GM23248 (cell line): ENCODE data around the gene OR52E4. TPM values are rescaled to one million over a fixed set of nuclear protein-coding genes. Genes with fewer than 3 reads are reported as not detected.

Experiments used
- DNase-seq: peaks from one replicate; pipeline ENCODE4 v3.0.0-alpha.2; 2015
- H2AFZ ChIP-seq: fragments of 200-600 bp; sonication (generic); 2 replicates; pipeline ENCODE4 v1.6.1; 2016; ENCODE audit warnings: antibody characterized with exemption
- H3F3A ChIP-seq: fragments of 200-600 bp; sonication (generic); 2 replicates; pipeline ENCODE4 v1.6.1; 2016; ENCODE audit warnings: mild to moderate bottlenecking, antibody characterized with exemption, mixed run types; ENCODE audit not compliant: insufficient read depth
- H3K27ac ChIP-seq: fragments of 200-600 bp; sonication (generic); 2 replicates; pipeline ENCODE4 v1.5.1; 2016; ENCODE audit warnings: mild to moderate bottlenecking
- H3K27me3 ChIP-seq: fragments of 200-600 bp; sonication (generic); replicated peaks from 2 replicates; pipeline ENCODE4 v1.6.1; 2016; ENCODE audit warnings: mild to moderate bottlenecking; ENCODE audit not compliant: insufficient read depth
- H3K36me3 ChIP-seq: fragments of 200-600 bp; sonication (generic); 2 replicates; pipeline ENCODE4 v1.6.1; 2016; ENCODE audit warnings: low read depth, mild to moderate bottlenecking
- H3K4me1 ChIP-seq: fragments of 200-600 bp; sonication (generic); 2 replicates; pipeline ENCODE4 v1.6.1; 2016; ENCODE audit warnings: mild to moderate bottlenecking; ENCODE audit not compliant: insufficient read depth
- H3K4me2 ChIP-seq: fragments of 200-600 bp; sonication (generic); one replicate; pipeline ENCODE4 v1.6.1; 2016; ENCODE audit warnings: mild to moderate bottlenecking; ENCODE audit not compliant: unreplicated experiment
- H3K4me3 ChIP-seq: fragments of 200-600 bp; sonication (generic); 2 replicates; pipeline ENCODE4 v1.5.1; 2016; ENCODE audit warnings: mild to moderate bottlenecking
- H3K79me2 ChIP-seq: fragments of 200-600 bp; sonication (generic); 2 replicates; pipeline ENCODE4 v1.6.1; 2016; ENCODE audit warnings: mild to moderate bottlenecking; ENCODE audit not compliant: insufficient read depth
- H3K9ac ChIP-seq: fragments of 200-600 bp; sonication (generic); 2 replicates; pipeline ENCODE4 v1.6.1; 2016; ENCODE audit warnings: mild to moderate bottlenecking
- H3K9me2 ChIP-seq: fragments of 200-600 bp; sonication (generic); 2 replicates; pipeline ENCODE4 v1.6.1; 2016; ENCODE audit warnings: mixed run types, mild to moderate bottlenecking, moderate library complexity; ENCODE audit not compliant: insufficient read depth
- H3K9me3 ChIP-seq: fragments of 200-600 bp; sonication (generic); one replicate; pipeline ENCODE4 v1.6.1; 2017; ENCODE audit warnings: low read depth
- H4K20me1 ChIP-seq: fragments of 200-600 bp; sonication (generic); 2 replicates; pipeline ENCODE4 v1.6.0; 2016; ENCODE audit not compliant: insufficient read depth
- EZH2 ChIP-seq: fragments of 200-600 bp; sonication (generic); IDR thresholded peaks from 2 replicates; pipeline ENCODE4 v1.6.1; 2018; ENCODE audit warnings: antibody characterized with exemption, mild to moderate bottlenecking; ENCODE audit not compliant: insufficient read depth, poor library complexity, severe bottlenecking
- EZH2phosphoT487 ChIP-seq: fragments of 200-600 bp; sonication (generic); IDR thresholded peaks from 2 replicates; pipeline ENCODE4 v1.6.1; 2018; ENCODE audit warnings: antibody characterized with exemption, moderate library complexity, mild to moderate bottlenecking, low read depth; ENCODE audit not compliant: insufficient read depth
- WGBS, 2 experiments: methylation state at CpG; one replicate each; pipeline ENCODE4 v1.1.6; 2015 to 2017; ENCODE audit warnings: low lambda C conversion rate in 2 of 2, low coverage in 1 of 2; ENCODE audit errors: missing lambda C conversion rate in 2 of 2; 5-methylcytosine and 5-hydroxymethylcytosine counted together
- in situ Hi-C: fragments of 300-500 bp; cut with MboI; formaldehyde crosslinking; loops from 2 replicates; pipeline ENCODE4 v1.15.0; 2020
- polyA plus RNA-seq: library from polyadenylated mRNA; unstranded; fragments of >200 nt; fragmentation: Nextera tagmentation; extraction: Ambion mirVana; gene quantifications from 2 replicates; pipeline ENCODE4 v1.2.1, GENCODE V29; 2016
- total RNA-seq: library from RNA; depleted of rRNA; stranded (reverse); fragments of >200 nt; shearing (Covaris generic); gene quantifications from 2 replicates; pipeline ENCODE4 v1.2.3, GENCODE V29; 2014

Gene OR52E4
- total and polyA plus RNA-seq, 2 experiments from 2014 or later = not detected

GRCh38 chr11:5846701-5847100, 33.7 kb upstream of the OR52E4 start:
- WGBS, 2 experiments = 11 to 12% methylated on average over 1 of the region's 1 CpG
- H3K9me3 ChIP-seq = no peaks in the 10 kb centered on the region
- DNase-seq = no peak
- no peak overlapping the region for H3K9ac ChIP-seq
- no peak overlapping the region for H3K4me2 ChIP-seq
- no peaks in the 10 kb centered on the region for H3K36me3 ChIP-seq
- H3K4me1 ChIP-seq = no peaks in the 10 kb centered on the region
- no peaks in the 10 kb centered on the region for H3K27me3 ChIP-seq
- H4K20me1 ChIP-seq = no peaks in the 10 kb centered on the region
- H3K79me2 ChIP-seq = no peaks in the 10 kb centered on the region
- in situ Hi-C loops = no loop called here
- no peaks in the 10 kb centered on the region for H3F3A ChIP-seq
- H3K4me3 ChIP-seq = no peak overlapping the region
- no peak overlapping the region for H3K27ac ChIP-seq
- H3K9me2 ChIP-seq = no peaks in the 10 kb centered on the region
- TF ChIP-seq EZH2phosphoT487 = no peak
- H2AFZ ChIP-seq = no peak overlapping the region

GRCh38 chr11:5847711-5848110, 32.7 kb upstream of the OR52E4 start:
- DNase-seq = no peak
- no peaks in the 10 kb centered on the region for H4K20me1 ChIP-seq
- H2AFZ ChIP-seq = no peak overlapping the region
- H3K36me3 ChIP-seq = no peaks in the 10 kb centered on the region
- no peaks in the 10 kb centered on the region for H3K4me1 ChIP-seq
- no peaks in the 10 kb centered on the region for H3K79me2 ChIP-seq
- H3K9ac ChIP-seq = no peak overlapping the region
- in situ Hi-C loops = no loop called here
- H3K4me2 ChIP-seq = no peak overlapping the region
- H3K9me3 ChIP-seq = no peaks in the 10 kb centered on the region
- no peak overlapping the region for H3K4me3 ChIP-seq
- no peaks in the 10 kb centered on the region for H3K9me2 ChIP-seq
- no peak overlapping the region for H3K27ac ChIP-seq
- H3F3A ChIP-seq = no peaks in the 10 kb centered on the region
- TF ChIP-seq EZH2 (no peak), EZH2phosphoT487 (no peak)
- H3K27me3 ChIP-seq = no peaks in the 10 kb centered on the region

GRCh38 chr11:5851002-5851401, 29.4 kb upstream of the OR52E4 start:
- no peak for DNase-seq
- TF ChIP-seq EZH2phosphoT487 (no peak), EZH2 (no peak)
- no peaks in the 10 kb centered on the region for H3K79me2 ChIP-seq
- no peak overlapping the region for H3K9ac ChIP-seq
- H3K27me3 ChIP-seq = no peaks in the 10 kb centered on the region; the same call in 1 of the 2 replicates
- H3K4me1 ChIP-seq = no peaks in the 10 kb centered on the region
- H3K4me3 ChIP-seq = no peak overlapping the region
- no peak overlapping the region for H3K27ac ChIP-seq
- H3F3A ChIP-seq = no peaks in the 10 kb centered on the region
- H3K9me2 ChIP-seq = no peaks in the 10 kb centered on the region
- 60 to 77% methylated on average over 1 of the region's 1 CpG for WGBS, 2 experiments
- no peaks in the 10 kb centered on the region for H3K9me3 ChIP-seq
- H4K20me1 ChIP-seq = no peaks in the 10 kb centered on the region
- H3K36me3 ChIP-seq = no peaks in the 10 kb centered on the region
- no peak overlapping the region for H3K4me2 ChIP-seq
- in situ Hi-C loops = no loop called here
- H2AFZ ChIP-seq = no peak overlapping the region

- Histone ChIP-seq H3K4me3 (no peak within 1 kb of the TSS), H3K4me2 (no peak within 1 kb of the TSS), H3K79me2 (no peaks in the 10 kb centered on the region), H3K27ac (no peak within 1 kb of the TSS), H4K20me1 (no peaks in the 10 kb centered on the region), H3K9me2 (no peaks in the 10 kb centered on the region), H3K9ac (no peak within 1 kb of the TSS), H3F3A (no peaks in the 10 kb centered on the region), H3K4me1 (no peaks in the 10 kb centered on the region), H3K9me3 (no peaks in the 10 kb centered on the region), H3K27me3 (no peaks in the 10 kb centered on the region; the same call in none of the 2 replicates), H3K36me3 (no peaks in the 10 kb centered on the region), H2AFZ (no peak within 1 kb of the TSS)
- no peak for TF ChIP-seq EZH2
- TF ChIP-seq EZH2phosphoT487 = no peak
- DNase-seq = no peak
- WGBS, 2 experiments = 33 to 42% methylated on average over 3 of the region's 3 CpGs
- in situ Hi-C loops = no loop called here
Measured at GRCh38 chr11:5857590-5857989, 22.8 kb upstream of the OR52E4 start, which contains the start of gene OR52E8. OR52E8 (minus strand) TSS chr11:5857690; CDS start chr11:5857690, 0 bp downstream.

GRCh38 chr11:5865826-5866225, 14.6 kb upstream of the OR52E4 start:
- in situ Hi-C loops = no loop called here
- Histone ChIP-seq H3K4me3 (no peak overlapping the region), H3K9me3 (no peaks in the 10 kb centered on the region), H3F3A (no peaks in the 10 kb centered on the region), H3K27ac (no peak overlapping the region), H3K9ac (no peak overlapping the region), H3K27me3 (no peaks in the 10 kb centered on the region), H3K4me1 (no peaks in the 10 kb centered on the region), H3K79me2 (no peaks in the 10 kb centered on the region), H3K36me3 (no peaks in the 10 kb centered on the region), H4K20me1 (no peaks in the 10 kb centered on the region), H2AFZ (no peak overlapping the region), H3K4me2 (no peak overlapping the region), H3K9me2 (no peaks in the 10 kb centered on the region)
- no peak for DNase-seq
- TF ChIP-seq EZH2phosphoT487 (no peak), EZH2 (no peak)
- whole genome bisulfite sequencing, 2 experiments = 33 to 38% methylated on average over 2 of the region's 2 CpGs
